ENCODE data around the gene ALK. TPM values are rescaled to one million over a fixed set of nuclear protein-coding genes. Genes with fewer than 3 reads are reported as not detected.

Gene ALK
- total and polyA plus RNA-seq, 12 donors, result 0.09 to 1.8 (median 0.53) TPM; not detected in 1

DNA sequence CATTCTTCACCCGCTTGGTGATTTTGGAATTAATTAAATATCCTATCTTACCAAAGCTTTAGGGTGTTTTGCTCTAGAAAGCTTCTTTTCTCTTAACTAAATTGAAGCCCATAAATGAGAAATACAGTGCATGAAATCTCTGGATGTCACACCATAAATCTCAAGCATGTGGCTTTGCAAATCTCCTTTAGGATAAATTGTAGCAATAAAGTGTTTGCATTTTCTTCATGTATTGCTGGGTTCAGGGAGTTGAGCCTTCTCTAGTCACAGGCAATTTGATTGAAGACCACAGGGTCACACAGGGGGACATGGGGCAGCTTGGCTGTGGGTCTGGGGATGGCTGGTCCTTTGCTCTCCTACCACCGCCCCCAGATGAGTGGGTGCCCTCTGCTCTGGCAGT is 442.0 kb downstream of the ALK start:
- Histone ChIP-seq H3K27me3 (no peaks in the 10 kb centered on the region), H3K4me1 (replicated peaks in 1 of 2) (no peaks in the 10 kb centered on the region), H3K27ac (no peak overlapping the region), H3K9me3 (replicated peaks in 1 of 3) (no peaks in the 10 kb centered on the region), H3K36me3 (replicated peaks in 1 of 2) (no peaks in the 10 kb centered on the region), H3K4me3 (no peak overlapping the region)
- no peak for TF ChIP-seq POLR2A (IDR thresholded peaks at IDR 0.05)
- TF ChIP-seq, protein P1, sequence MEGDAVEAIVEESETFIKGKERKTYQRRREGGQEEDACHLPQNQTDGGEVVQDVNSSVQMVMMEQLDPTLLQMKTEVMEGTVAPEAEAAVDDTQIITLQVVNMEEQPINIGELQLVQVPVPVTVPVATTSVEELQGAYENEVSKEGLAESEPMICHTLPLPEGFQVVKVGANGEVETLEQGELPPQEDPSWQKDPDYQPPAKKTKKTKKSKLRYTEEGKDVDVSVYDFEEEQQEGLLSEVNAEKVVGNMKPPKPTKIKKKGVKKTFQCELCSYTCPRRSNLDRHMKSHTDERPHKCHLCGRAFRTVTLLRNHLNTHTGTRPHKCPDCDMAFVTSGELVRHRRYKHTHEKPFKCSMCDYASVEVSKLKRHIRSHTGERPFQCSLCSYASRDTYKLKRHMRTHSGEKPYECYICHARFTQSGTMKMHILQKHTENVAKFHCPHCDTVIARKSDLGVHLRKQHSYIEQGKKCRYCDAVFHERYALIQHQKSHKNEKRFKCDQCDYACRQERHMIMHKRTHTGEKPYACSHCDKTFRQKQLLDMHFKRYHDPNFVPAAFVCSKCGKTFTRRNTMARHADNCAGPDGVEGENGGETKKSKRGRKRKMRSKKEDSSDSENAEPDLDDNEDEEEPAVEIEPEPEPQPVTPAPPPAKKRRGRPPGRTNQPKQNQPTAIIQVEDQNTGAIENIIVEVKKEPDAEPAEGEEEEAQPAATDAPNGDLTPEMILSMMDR (IDR thresholded peaks at IDR 0.05), result no peak
- WGBS, 4 donors, result 76 to 94% (median 84%) methylated on average over 2 of the region's 2 CpGs
- no peak for DNase-seq
- intact Hi-C loops (cut with DNase I), result no loop called here

DNA sequence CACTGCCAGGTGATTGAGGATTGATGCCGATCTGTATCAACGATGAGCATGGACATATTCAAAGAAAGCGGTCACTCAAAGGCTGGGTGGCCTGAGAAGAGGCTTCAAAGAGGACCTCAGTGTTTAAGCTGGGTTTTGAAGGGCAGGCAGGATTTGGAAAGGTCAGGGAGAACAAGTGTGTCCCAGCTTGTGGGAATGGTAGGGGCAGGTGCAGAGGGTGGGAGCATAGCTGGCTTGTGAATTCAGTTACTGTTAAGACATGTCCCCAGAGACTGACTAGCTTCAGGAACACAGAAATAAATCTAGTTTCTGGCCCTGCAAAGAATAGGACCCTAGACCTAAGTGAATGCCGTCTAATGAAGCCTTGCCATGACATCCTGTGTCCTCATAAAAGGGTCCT is 442.7 kb downstream of the ALK start:
- Histone ChIP-seq H3K27me3 (no peaks in the 10 kb centered on the region), H3K36me3 (replicated peaks in 1 of 2) (no peaks in the 10 kb centered on the region), H3K4me1 (replicated peaks in 1 of 2) (no peaks in the 10 kb centered on the region), H3K27ac (no peak overlapping the region), H3K9me3 (replicated peaks in 1 of 3) (no peaks in the 10 kb centered on the region), H3K4me3 (no peak overlapping the region)
- WGBS, 4 donors, result 93 to 96% (median 94%) methylated on average over 4 of the region's 4 CpGs
- DNase-seq, result no peak
- no peak for TF ChIP-seq POLR2A (IDR thresholded peaks at IDR 0.05)
- TF ChIP-seq, protein P1 (IDR thresholded peaks at IDR 0.05), result no peak
- intact Hi-C loops (cut with DNase I), result no loop called here

DNA sequence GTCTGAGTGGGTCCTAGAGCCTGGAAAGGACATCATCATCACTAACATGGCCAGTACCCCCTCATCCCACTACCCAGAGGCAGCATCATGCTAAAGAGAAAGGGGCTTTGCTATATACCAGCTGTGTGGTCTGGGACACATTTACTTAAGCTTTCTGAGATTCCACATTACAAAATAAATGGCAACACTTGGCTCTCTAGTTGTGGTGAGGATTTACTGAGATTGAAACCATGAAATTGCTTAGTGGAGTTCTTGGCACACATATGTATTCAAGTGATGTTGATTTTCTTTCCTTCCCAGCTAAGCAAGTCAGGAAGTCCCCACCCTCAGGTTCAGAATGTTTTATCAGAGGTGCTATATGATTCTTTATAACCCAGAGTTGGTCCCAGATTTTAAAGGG is 444.2 kb downstream of the ALK start:
- no peaks in the 10 kb centered on the region for H3K4me1 ChIP-seq (replicated peaks in 1 of 2)
- H3K27me3 ChIP-seq, result no peaks in the 10 kb centered on the region
- no peaks in the 10 kb centered on the region for H3K36me3 ChIP-seq (replicated peaks in 1 of 2)
- DNase-seq, result no peak
- H3K9me3 ChIP-seq (replicated peaks in 1 of 3), result no peaks in the 10 kb centered on the region
- no peak overlapping the region for H3K4me3 ChIP-seq
- no peak overlapping the region for H3K27ac ChIP-seq
- intact Hi-C loops (cut with DNase I), result no loop called here
- no peak for TF ChIP-seq POLR2A (IDR thresholded peaks at IDR 0.05)
- TF ChIP-seq, protein P1 (IDR thresholded peaks at IDR 0.05), result no peak

DNA sequence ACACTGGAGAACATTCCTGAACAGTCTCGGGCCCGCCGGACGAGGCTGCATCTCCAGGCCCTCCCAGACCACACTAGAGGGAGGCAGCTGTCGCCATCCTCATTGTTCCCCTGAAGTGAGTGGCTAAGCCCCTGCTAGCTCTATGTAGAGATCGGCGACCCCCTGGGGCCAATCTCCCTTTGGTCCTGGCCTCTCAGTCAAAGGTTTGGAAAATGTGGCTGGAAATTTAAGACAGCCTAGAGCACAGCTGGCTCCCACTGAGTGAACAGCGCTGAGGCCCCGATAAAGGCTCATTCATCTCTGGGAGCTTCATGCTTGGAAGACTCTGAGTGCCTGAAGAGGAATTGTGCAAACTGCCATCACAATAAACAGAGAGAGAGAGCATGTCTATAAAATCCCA is 445.9 kb downstream of the ALK start:
- intact Hi-C loops (cut with DNase I), result no loop called here
- Histone ChIP-seq H3K9me3 (replicated peaks in 1 of 3) (peaks cover 0 to 3% (median 0%) of the 10 kb centered on the region in 3 donors), H3K27me3 (no peaks in the 10 kb centered on the region), H3K4me3 (no peak overlapping the region), H3K27ac (no peak overlapping the region), H3K4me1 (replicated peaks in 1 of 2) (no peaks in the 10 kb centered on the region), H3K36me3 (replicated peaks in 1 of 2) (no peaks in the 10 kb centered on the region)
- WGBS, 4 donors, result 63 to 84% (median 73%) methylated on average over 4 to 9 of the region's 9 CpGs
- DNase-seq, result no peak
- TF ChIP-seq, protein P1 (IDR thresholded peaks at IDR 0.05), result no peak
- TF ChIP-seq POLR2A (IDR thresholded peaks at IDR 0.05), result no peak
